H1 (cell line): ENCODE results near the gene BTAF1.

Experiments used
- BACH1 ChIP-seq: IDR thresholded peaks from 2 replicates; pipeline ENCODE4 v1.6.1; 2012; ENCODE audit warnings: low read length, improper control_type of control experiment
- BRCA1 ChIP-seq: IDR thresholded peaks from 2 replicates; pipeline ENCODE4 v1.6.1; 2012; ENCODE audit warnings: low read depth, low read length, improper control_type of control experiment
- CREB1 ChIP-seq: IDR thresholded peaks from 2 replicates; pipeline ENCODE4 v1.6.1; 2012; ENCODE audit warnings: inconsistent platforms
- POLR2AphosphoS5 ChIP-seq: IDR thresholded peaks from 2 replicates; pipeline ENCODE4 v1.6.1; 2011; ENCODE audit warnings: low read depth, low read length
- TAF1 ChIP-seq: IDR thresholded peaks from 2 replicates; pipeline ENCODE4 v1.6.1; 2011; ENCODE audit warnings: mild to moderate bottlenecking, low read depth, low read length
- TF ChIP-seq, protein P1 (sequence below), 3 experiments: IDR thresholded peaks; 1 replicate in 2 of 3; 2 replicates in 1 of 3; pipeline versions ENCODE4 v1.5.1 to v1.6.1; 2011; ENCODE audit warnings: low read length in 3 of 3, mild to moderate bottlenecking in 3 of 3, inconsistent platforms in 2 of 3, low read depth in 1 of 3, moderate library complexity in 1 of 3; ENCODE audit not compliant: insufficient read depth in 1 of 3; ENCODE audit errors: control extremely low read depth in 1 of 3

DNA sequence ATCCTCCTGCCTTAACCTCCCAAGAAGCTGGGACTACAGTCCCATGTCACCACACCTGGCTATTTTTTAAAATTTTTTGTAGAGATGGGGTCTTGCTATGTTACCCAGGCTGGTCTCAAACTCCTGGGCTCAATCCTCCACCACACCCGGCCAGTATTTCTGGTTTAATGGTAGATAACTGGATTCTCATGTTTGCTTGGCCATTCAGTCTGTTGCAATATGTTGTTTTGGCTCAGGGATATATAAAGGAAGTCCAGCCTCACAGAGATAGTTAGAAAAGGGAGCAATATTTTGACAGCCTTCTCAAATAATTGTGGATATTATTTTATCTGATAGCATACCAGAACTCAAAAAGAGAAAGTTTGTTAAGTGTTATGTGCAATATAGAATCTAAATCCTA, 82.4 kb downstream of the BTAF1 start:
- no peak for TF ChIP-seq POLR2AphosphoS5
- TF ChIP-seq BACH1: no peak
- TF ChIP-seq BRCA1: no peak
- TF ChIP-seq, protein P1, sequence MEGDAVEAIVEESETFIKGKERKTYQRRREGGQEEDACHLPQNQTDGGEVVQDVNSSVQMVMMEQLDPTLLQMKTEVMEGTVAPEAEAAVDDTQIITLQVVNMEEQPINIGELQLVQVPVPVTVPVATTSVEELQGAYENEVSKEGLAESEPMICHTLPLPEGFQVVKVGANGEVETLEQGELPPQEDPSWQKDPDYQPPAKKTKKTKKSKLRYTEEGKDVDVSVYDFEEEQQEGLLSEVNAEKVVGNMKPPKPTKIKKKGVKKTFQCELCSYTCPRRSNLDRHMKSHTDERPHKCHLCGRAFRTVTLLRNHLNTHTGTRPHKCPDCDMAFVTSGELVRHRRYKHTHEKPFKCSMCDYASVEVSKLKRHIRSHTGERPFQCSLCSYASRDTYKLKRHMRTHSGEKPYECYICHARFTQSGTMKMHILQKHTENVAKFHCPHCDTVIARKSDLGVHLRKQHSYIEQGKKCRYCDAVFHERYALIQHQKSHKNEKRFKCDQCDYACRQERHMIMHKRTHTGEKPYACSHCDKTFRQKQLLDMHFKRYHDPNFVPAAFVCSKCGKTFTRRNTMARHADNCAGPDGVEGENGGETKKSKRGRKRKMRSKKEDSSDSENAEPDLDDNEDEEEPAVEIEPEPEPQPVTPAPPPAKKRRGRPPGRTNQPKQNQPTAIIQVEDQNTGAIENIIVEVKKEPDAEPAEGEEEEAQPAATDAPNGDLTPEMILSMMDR (IDR thresholded peaks at IDR 0.05; ENCODE audit: control extremely low read depth in 1 of 3, insufficient read depth in 1 of 3, low read depth in 1 of 3, low read length in 3 of 3): no peak
- no peak for TF ChIP-seq TAF1
- TF ChIP-seq CREB1: no peak
